Fibroblast of upper back skin (primary cell): ENCODE data around the gene SWSAP1.

Source experiments
- DNase-seq: peaks from one replicate; pipeline ENCODE4 v3.0.0-alpha.2; 2013

Gene SWSAP1

DNA sequence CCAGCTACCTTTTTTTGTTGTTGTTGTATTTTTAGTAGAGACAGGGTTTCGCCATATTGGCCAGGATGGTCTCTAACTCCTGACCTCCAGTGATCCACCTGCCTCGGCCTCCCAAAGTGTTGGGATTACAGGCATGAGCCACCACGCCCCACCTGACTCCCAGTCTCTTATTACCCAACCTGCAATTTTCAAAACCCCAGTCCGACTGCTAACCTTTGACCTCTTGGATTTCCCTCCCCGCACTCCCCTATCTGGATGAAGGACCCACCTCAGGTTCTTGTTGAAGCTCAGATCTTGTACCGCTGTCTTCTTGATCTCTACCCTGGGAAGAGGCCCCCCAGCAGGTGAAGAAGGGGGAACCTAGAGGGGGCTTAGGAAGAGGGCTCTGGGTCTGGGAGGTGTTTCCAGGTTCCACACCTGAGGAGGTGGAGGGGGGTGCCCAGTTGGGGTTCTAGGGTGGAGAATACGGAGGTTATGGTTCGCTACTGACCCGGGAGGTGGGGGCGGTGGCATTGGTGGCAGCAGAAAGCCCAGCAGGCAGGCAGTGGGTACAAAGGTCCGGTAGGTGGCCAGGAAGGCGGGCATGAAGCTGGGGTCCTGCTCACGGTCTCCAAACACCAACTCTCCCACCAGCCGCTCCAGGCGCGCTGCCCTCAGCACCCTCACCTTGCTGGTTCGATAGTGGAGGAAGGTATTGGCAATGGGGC, 42.0 kb downstream of the SWSAP1 start:
- no peak for DNase-seq

GRCh38 chr19:11418094-11418548, 43.7 kb downstream of the SWSAP1 start:
- DNase-seq = no peak

DNA sequence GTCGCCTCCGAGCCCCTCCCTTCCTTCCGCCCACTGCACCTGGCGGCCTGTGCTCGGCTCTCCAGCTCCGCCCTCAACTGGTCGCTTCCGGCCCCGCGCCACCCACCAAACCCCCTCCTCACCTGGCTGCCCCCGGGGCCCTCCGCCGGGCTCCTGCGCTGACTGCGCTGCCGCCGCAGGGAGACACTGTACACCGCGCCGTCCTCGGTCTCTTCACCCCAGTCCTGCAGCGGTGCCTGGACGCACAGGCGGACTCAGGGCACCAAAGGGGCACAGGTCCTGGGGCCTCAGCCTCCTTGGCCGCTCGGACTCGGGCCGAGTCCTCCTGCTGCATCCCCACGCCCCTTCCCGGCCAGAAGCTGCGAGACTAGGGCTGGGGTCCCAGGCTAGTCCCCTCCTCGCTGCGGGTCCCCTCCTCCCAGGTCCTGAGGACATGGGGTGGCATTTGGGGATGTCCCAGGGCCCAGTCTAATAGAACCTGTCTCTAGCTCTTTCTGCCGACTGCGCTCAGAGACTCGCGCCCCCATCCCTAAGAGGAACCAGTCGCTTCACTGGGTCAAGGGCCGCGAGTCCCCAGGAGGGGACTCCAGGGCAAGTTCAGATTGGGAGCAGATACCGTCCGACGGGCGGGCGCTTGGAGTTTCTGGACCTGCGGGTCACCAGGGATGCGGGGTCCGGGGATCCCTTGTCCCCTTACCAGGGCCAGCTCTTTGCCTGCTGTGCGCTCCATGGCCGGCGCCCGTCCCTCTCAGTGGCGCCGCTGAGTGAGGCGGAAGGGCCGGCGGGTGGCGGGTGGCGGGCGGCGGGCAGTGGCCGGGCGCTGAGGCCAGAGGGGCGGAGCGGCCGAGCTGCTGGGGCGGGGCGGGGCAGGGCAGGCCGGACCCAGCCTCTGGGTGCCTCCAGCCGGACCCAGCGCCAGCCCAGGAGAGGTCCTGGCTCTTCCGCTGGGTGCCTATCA, 44.4 kb downstream of the SWSAP1 start, which contains the start of gene RGL3:
TSS of gene RGL3 (minus strand) at position 766 of the 958 bp plus-strand sequence. CDS start at position 730, 36 bp downstream.
- no peak for DNase-seq

- peak; percentile 9 for DNase-seq
Measured at GRCh38 chr19:11420429-11421370, 46.2 kb downstream of the SWSAP1 start.

DNA sequence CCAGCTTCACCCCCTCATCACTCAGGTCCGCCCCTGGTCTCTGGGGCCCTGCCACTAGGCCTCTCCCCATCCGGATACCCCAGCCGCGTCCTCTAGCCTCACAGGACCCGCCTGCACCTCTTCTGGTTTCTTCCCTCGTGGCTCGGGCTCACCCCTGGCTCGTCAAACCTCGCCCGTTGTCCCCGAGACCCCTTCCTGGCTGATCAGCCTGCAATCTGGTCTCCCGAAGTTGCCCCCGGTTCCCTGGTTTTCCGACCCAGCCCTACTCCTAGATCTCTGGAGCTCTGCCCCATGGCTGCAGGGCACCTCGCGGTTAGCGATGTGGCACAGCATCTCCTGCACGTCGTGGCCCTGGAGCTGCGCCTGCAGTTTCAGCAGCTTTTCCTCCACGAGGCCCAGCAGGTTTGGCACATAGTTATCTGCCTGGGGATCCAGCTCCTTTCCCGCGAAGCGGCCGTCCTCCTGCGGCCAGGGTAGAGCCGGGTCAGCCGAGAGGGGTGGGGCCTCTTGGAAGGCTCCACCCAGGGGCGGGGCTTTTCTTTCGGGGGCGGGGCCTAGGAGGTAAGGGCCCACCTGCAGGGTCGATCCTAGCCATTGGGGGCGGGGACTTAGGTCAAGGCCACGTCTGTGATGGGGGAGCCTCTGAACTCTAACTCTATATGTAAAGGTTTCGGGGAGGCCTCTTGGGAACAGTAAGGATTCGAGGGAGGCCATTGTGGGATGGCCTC, 47.1 kb downstream of the SWSAP1 start:
- no peak for DNase-seq

GRCh38 chr19:11422163-11423065, 47.9 kb downstream of the SWSAP1 start:
- DNase-seq = peak; percentile 30

DNA sequence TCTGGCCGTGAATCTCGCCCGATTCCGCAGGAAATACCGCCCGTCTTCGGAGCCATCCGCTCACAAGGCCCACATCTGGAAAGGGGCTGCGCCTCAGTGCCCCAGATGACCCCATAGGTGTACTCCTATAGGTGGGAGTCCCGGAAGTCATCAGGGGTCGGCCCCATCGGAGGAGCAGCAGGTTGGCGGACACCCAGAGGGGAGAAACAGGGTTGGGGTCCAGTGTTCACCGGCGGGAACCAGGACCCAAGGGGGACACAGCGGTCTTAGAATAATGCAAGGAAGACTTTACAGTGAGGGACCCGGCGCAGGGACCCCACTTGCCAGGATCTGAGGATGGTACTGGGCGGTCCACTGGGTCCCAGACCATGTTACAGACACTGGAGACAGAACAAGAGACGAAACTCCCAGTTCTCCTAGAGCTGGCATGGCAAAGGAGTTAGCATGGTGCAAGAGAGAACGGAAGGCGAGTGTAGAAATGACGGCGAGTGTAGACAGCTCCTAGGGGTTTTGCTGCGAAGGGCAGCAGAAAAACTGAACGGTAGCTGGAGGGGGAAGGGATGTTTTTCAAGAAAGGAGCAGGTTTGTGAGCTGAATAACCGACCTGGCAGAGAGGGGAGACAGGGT, 48.8 kb downstream of the SWSAP1 start:
- DNase-seq = no peak

DNA sequence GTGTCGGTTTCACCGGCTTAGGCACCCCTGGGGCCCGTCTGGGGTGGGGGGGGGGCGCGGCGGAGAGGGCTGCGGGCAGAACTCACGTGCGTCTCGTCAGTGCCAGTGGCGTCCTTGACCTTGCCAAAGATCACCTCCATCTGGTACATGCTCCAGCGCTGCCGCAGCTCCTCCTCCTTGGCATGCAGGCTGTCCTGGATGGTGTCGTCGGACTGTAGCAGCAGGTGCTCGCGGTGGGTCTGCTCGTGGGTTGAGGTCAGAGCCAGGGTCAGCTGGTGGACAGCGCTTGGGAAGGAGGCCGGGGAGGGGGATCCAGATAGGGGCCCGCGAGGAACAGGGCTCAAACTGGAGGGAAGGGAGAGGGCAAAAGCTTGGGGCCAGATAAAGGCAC, 49.3 kb downstream of the SWSAP1 start:
- DNase-seq = no peak
